Liver (tissue), 3 donors: ENCODE data around the gene MIDN.

Experiments used
- ATF3 ChIP-seq: IDR thresholded peaks from 2 replicates; pipeline ENCODE4 v1.6.1; 2016; ENCODE audit warnings: antibody characterized with exemption
- CTCF ChIP-seq: fragments of 150-350 bp; IDR thresholded peaks from 2 replicates; pipeline ENCODE4 v1.5.1; 2017; ENCODE audit warnings: improper control_type of control experiment, low read depth, low read length; ENCODE audit not compliant: missing input control
- GABPA ChIP-seq, 2 donors: IDR thresholded peaks in 1 of 2; conservative IDR thresholded peaks in 1 of 2; 2 replicates each; pipeline ENCODE4 v1.6.1; 2016; ENCODE audit warnings: antibody characterized with exemption in 2 of 2, mild to moderate bottlenecking in 1 of 2, moderate library complexity in 1 of 2
- HNF4G ChIP-seq: IDR thresholded peaks from 2 replicates; pipeline ENCODE4 v1.6.1; 2016; ENCODE audit warnings: antibody characterized with exemption
- JUND ChIP-seq, 2 donors: IDR thresholded peaks; 2 replicates each; pipeline ENCODE4 v1.6.1; 2016; ENCODE audit warnings: antibody characterized with exemption in 2 of 2
- MAX ChIP-seq: IDR thresholded peaks from 2 replicates; pipeline ENCODE4 v1.6.1; 2016; ENCODE audit warnings: antibody characterized with exemption
- NR2F2 ChIP-seq: IDR thresholded peaks from 2 replicates; pipeline ENCODE4 v1.6.1; 2016; ENCODE audit warnings: antibody characterized with exemption
- RAD21 ChIP-seq, 2 donors: IDR thresholded peaks; 2 replicates each; pipeline ENCODE4 v1.6.1; 2016; ENCODE audit warnings: antibody characterized with exemption in 2 of 2, mild to moderate bottlenecking in 2 of 2
- REST ChIP-seq: IDR thresholded peaks from 2 replicates; pipeline ENCODE4 v1.6.1; 2016; ENCODE audit warnings: antibody characterized with exemption, mild to moderate bottlenecking
- RXRA ChIP-seq, 2 donors: IDR thresholded peaks; 2 replicates each; pipeline ENCODE4 v1.6.1; 2017 to 2018; ENCODE audit warnings: antibody characterized with exemption in 2 of 2, mild to moderate bottlenecking in 1 of 2
- YY1 ChIP-seq: IDR thresholded peaks from 2 replicates; pipeline ENCODE4 v1.6.1; 2016; ENCODE audit warnings: antibody characterized with exemption, mild to moderate bottlenecking
- donor health status: healthy.
- donor health status: healthy.

- TF ChIP-seq CTCF (no peak), ATF3 (no peak), NR2F2 (no peak), MAX (no peak), REST (no peak), GABPA (IDR thresholded peaks at IDR 0.05 in 1 of 2, conservative IDR thresholded peaks at IDR 0.05 in 1 of 2) (peak in 1 of 2 donors; percentile 49), HNF4G (no peak), RXRA (IDR thresholded peaks at IDR 0.05) (no peak), RAD21 (IDR thresholded peaks at IDR 0.05) (no peak), YY1 (no peak), JUND (IDR thresholded peaks at IDR 0.05) (no peak)
Measured at GRCh38 chr19:1275260-1275975, 27.0 kb downstream of the MIDN start, which contains the start of gene FAM174C.
